GM19025 (cell line): ENCODE results near the gene CAMK2D.
"Not testable (repeated sequence)": the region's sequence is repeated elsewhere in the genome, so short reads cannot be mapped to it uniquely, and the experiment has no call there.

Experiments used
- ATAC-seq: cut with Tn5 transposase; IDR thresholded peaks from one replicate; pipeline ENCODE4 v1.9.1; 2021; ENCODE audit warnings: mild to moderate bottlenecking, low read depth, moderate library complexity; ENCODE audit not compliant: unreplicated experiment

CAMK2D gene

DNA sequence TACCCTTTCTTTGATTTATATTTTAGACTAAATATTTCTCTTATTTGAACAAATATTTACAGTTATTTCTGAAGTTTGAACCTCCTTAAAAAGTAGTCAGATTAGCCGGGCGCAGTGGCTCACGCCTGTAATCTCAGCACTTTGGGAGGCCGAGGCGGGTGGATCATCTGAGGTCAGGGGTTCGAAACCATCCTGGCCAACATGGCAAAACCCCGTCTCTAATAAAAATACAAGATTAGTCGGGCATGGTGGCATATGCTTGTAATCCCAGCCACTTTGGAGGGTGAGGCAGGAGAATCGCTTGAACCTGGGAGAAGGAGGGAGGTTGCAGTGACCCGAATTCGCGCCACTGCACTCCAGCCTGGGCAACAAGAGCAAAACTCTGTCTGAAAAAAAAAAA lies 2.4 kb upstream of the CAMK2D start:
- ATAC-seq: not testable (repeated sequence)

DNA sequence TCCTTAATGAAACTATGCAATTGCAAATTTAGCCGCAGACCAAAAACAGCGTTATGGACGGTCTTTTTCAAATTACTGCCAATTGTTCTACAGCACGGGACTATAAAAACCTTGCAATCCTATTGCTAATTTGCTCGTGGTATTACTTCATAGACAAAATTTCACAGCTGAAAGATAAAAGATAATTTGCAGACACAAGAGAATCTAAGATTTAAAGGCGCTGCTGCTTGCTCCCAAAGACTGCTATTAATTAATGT lies 1.4 kb upstream of the CAMK2D start:
- no peak for ATAC-seq

DNA sequence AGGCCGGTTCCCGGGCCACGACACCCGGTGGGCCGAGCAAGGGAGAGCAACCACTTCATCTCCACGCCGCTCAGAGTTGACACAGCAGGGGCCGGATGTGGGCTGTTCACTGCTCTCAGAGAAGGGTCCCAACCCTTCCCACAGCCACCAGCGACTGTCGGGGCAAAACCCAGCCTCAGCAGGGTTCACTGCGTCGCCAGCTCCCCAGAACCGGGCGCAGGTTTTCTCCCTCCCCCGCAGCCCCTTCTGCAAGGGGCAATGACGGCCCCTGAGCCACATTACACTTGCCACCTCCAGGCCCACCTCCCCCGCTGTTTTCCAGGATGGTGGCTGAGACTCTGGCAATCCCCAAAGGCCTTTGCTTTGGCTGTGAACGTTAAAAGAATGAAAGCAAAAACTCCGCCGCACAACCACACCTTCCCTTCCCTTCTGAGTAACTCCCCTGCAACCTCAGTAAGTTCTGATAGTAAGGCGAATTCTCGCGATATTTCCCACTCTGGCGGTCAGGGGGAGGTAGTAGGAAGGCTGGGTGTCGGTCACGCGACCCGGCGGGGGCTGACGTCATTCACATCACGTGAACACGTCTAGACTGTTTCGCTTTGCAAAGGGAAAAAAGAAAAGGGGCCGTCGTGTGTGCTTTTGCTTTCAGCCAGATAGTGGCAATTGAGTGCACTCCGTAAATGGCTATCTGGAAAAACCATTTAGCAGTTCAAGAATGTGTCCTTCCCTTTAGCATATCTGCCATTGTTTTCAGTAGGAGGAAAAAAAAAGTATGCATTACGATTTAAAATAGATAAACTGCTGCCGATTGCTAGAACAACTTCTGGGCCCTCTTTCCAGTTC lies 869 bp upstream of the CAMK2D start:
- ATAC-seq: peak; percentile 58

DNA sequence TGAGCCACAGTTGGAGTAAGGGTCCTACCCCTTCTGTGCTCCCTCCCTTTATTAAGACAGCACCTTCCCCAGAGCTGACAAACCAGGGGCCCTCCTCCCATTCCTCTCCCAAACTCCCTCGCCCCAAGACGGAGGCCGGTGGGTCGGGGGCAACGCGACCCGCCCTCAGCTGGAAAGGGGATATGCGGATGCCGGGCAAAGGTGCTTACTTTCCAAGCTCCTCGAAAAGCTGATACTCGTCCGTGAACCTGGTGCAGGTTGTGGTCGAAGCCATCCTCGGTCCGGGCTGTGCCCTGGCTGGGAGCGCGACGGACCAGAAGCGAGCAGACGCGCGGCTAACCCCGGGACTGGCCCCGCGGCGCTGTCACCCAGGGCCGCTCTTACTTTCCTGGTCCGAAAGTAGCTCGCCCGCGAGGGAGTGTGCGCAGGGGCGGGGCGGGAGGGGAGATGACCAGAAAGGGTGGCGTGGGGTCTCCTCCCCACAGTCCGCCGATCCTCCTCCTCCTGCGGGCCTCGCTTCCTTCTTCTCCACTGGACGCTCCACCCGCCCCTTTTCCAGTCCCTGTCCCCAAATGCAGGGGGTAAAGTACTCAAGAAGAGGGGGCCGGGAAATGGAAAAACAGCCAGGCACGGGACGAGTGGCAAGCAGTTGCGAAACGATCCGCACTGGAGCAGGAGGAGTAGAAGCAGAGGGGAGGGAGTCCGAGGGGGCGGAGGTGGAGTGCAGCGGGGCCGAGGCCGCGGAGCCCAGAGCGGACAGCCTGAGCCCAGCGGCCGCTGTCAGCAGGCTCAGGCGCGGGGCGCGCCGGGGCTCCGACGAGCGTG lies 531 bp downstream of the CAMK2D start:
- peak; percentile 18 for ATAC-seq

DNA sequence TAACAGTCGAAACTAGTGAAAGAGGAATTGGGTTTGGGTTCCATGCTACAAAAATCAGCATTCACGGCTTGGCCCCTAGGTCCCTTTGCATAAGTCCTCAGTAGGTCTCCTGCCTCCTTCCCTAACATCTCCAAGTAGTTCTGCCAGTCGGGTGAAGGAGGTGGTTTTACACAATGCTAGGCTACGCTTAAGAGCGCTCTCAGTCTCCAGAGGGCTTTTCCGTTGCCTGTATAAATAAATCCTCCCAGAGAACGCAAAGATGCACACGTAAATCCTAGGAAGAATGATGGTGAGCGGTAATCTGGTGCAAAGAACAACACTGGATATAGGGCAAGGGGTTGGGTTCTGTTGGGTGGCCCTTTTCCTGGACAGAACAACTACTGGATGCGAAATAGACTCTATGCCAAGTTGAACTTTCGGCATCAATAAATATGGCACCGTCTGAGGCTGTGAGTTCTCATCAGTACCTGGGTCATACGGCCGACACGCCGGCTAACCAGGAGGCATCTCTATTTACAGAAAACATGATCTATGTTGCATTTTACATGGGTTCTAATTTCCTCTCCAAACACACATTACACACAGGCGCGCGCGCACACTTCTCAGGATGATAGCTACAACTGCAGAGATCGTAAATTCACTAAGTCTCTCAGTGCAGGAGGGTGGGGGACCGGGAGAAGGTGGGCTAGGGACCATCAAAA lies 1.3 kb downstream of the CAMK2D start:
- no peak for ATAC-seq

DNA sequence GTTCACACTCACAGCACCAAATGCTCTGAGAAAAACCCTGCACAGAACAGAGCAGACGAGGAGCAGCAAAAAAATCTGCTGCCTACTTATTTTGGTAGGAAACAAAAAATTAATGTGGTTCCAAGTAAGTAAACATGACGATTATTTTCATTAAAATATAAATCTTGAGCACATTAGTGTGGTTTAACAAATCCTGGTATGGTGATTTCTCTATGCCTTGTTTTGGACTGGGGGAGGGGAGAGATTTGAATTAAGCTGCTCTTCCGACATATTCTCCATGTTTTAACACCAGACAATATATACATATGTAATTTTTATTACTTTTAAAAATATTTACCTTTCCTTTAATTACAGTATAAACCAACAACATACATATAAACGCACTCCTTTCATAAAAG lies 1.8 kb downstream of the CAMK2D start:
- ATAC-seq: no peak

DNA sequence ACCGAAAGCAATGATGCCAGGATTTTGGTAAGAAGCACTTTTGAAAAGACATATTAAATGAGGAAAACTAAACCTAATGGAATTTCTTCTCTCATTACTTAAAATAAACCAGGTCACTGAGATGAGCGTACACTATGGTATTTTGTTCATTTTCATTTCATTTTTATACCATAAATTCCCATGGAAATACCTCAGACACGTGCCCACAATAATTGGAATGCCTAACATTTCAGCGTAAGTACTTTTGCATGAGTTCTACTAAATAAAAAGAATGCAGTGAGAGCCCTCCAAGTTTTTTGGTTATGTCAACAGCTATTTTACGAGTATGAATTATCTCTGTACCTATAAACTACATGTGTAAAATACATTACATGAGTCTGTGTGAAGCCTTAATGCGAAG lies 3.2 kb downstream of the CAMK2D start:
- ATAC-seq: no peak

DNA sequence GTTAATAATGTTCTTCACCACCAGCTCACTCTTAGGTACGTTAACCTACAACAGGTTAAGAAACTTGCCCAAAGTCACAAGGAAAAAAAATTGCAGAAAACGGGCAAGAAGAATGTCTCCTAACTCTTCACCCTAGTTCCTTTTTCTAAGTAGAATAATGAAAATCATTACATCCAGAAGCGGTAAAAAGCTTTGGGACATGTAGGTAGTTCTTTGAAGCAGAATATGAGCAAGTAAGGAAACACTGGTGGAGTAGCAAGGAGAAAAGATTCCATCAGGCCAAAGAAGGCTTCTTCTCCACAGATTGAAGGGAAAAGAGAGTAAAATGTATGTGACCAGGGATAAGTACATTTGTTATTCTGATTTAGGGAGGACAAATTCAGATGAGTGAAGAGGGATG lies 4.1 kb downstream of the CAMK2D start:
- ATAC-seq: no peak

DNA sequence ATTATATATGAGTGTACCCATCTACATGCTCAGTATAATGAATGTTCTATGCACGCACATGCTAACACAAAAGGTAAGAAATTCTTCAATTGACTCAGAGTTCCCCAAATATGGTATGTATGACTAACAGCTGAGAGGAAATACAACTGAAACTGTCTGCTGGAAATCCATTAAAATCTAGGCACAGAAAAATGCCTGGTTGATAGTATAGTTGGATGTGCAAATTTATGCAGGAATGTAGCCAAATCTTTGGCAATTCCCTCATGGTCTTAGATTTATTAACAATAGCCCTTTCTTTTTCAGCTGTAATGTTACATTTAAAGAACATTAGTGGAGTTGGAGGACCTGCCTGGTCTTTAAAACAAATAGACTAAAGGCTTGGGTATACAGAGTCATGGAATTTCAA lies 5.5 kb downstream of the CAMK2D start:
- ATAC-seq: peak; percentile 62

DNA sequence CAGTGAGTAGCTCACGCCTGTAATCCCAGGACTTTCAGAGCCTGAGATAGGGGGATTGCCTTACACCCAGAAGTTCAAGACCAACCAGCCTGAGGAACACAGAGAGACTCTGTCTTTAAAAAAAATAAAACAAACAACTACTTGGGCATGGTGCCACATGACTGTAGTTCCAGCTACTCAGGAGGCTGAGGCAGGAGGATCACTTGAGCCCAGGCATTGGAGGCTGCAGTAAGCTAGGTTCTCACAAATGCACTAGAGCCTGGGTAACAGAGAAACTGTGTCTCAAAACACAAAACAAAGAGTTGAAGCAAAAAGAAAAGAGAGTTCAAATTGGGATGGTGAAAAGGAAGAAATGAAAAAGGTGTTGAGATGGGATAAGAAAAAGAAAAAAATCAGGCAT lies 10.8 kb downstream of the CAMK2D start:
- no peak for ATAC-seq

DNA sequence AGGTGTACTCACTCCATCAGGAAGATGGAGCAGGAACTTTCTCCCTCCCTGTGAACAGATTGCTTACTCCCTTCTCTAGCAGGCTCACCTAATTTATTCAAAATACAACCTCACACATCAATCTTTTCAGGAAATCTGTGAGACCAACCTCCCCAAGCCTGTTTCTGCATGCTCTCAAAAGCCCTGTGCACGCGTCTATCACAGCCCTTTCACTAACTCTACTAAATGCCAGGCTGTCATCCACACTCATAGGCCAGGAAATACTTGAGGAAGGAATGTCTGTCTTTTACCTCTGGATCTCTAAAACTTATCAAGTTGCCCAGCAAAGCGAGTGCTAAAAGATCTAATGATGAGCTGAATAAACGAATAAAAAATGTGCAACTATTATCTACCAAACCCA lies 11.2 kb downstream of the CAMK2D start:
- ATAC-seq: no peak

DNA sequence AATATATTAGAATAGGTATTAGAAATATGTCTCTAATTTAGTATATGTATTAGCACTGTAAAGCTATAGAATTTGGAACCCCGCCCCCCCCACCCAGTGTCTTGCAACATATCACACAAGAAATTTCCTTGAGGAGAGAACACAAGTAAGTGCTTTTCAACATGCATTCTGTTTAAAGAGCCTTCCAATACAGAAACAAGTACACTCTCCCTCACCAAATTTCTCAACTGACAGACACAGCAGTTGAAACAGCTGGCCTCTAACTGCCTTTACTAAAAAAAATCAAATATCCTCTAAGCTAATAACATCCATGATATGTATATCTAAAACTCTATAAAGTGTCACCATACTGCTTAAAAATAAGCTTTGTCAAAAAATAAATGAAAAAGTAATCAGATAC lies 12.4 kb downstream of the CAMK2D start:
- ATAC-seq: no peak

DNA sequence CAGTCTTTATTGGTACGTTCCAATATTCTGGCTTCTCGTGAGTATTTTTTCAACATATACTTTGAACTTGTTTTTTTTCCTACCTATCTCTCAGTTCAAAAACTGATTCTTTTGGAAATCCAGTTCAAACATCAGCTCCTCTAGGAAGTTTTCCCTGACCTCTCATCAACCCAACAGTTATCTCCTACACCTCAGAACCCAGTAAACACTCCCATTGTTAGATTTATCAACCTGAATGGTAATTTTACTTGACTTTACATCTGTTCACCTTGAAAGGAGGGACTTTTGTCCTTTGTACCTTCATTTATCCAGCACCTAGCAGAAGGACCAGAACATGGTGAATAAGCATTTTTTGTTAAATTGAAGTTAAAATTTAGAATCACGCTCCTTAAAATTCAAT lies 13.6 kb downstream of the CAMK2D start:
- ATAC-seq: no peak

DNA sequence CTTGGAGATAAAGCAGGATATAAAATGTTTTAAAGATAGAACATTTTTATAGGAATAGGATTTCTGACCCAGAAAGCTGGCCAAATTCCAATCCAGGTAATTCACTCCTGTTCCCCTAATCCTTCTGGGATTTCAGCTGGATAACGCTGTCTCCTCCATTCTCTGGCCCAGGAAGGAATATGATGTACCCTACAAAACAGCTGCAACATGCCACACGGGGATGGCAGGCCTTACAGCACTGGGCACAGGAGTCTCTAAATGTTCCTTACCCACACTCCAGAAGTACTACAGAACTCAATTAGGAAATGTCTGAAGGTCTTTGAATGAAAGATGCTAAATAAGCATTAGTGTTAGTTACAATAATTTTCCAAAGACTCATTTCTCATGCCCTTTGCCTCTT lies 15.8 kb downstream of the CAMK2D start:
- no peak for ATAC-seq

DNA sequence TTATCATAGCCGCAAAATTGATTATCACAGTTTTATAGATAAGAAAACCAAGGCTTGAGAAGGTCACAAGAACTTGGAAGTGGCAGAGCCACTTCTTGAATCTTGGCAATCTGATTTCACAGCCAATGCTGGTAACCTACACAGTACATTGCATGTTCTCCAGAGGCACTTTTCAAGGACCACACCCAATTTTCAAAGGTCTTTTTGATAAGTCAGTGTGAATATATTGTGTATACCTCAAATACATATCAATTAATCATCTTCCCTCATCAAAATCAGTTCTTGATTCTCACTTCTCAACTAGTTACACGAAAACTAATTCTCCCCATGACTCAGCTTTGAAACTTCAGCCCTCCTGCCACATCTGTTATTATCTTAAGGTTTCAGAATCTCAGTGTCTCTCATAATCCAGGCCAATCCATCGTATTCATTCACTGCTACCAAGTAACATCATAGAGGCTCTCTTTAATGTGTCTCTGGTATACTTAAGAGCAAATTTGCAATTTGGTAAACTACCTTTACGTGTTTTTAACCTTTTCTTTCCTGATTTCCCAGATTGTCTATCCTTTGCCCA lies 16.8 kb downstream of the CAMK2D start:
- ATAC-seq: no peak

DNA sequence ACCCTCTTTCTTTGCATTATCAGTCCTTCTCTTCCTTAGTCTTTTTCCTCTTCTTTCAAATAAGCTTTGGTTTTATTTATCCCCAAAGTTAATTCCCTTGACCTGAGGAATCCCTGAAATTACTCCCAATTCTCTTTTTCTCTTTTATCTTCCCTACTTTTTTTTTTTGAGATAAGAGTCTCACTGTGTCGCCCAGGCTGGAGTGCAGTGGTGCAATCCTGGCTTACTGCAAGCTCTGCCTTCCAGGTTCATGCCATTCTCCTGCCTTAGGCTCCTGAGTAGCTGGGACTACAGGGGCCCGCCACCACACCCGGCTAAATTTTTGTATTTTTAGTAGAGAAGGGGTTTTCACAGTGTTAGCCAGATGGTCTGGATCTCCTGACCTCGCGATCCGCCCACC lies 17.8 kb downstream of the CAMK2D start:
- no peak for ATAC-seq

DNA sequence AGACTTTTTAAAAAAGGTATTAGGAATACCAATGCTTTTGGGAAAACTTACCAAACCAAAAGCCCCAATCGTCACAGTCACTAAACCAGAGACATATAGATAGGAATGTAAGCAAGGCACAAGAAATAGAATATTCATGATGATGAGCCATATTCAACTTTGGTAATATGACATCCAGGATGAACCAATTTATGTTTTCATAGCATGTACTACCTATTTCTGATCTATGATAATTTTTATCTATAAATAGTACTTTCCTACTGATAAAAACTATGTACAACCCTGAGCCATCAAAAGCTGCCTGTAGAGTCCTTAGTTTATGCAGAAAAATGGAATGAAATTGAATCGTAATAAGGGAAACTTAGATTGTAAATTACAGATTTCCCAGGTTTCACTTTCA lies 18.9 kb downstream of the CAMK2D start:
- no peak for ATAC-seq

DNA sequence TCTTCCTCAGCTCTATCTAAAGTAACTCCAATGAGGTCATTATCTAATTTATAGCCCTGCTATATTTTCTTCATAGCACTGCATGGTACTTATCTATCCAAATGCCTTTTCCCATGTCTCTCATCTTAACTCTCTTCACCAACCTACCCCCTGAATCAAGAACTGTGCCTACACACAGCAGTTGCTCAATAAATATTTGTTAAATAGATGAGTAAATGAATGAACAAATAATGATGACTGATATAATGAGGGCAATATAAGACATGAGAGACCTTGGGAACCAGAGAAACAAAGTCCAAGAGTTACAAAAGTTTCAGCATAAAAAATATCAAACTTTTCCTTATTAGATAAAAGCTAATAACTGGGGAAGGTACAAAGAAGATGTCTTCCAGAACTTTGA lies 19.6 kb downstream of the CAMK2D start:
- no peak for ATAC-seq

DNA sequence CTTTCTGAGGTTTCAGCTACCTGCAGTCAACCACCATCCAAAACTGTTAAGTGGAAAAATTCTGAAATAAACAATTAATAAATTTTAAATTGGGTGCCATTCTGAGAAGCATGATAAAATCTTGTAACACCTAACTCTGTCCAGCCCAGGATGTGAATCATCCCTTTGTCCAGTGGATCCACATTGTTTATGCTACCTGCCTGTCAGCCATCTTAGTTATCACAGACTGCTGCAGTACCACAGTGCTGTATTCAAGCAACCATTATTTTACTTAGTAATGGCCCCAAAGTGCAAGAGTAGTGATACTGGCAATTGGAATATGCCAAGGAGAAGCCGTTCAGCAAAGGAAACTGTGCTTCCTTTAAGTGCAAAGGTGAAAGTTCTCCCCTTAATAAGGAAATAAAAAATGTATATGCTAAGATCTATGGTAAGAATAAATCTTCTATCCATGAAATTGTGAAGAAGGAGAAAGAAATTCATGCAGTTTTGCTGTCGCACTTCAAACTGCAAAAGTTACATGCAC lies 20.6 kb downstream of the CAMK2D start:
- ATAC-seq: no peak

DNA sequence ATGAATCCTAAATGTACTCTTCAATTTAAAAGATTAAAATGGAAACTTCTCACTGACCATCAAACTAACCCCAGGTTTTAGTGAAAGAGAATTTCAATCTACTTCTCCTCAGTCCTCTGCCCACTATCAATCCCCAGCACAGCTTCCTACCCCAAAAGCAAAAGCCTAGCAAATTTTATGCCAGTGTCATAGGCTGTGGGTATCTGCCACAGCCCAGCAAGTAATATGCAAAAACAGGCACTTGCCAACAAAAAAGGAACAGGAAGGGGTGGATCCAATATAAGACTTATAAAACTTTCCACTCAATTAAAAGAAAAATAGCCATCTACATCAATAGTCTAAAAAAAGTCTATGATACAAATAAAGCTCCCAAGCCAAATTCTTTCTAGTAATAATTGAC lies 22.3 kb downstream of the CAMK2D start:
- ATAC-seq: no peak

DNA sequence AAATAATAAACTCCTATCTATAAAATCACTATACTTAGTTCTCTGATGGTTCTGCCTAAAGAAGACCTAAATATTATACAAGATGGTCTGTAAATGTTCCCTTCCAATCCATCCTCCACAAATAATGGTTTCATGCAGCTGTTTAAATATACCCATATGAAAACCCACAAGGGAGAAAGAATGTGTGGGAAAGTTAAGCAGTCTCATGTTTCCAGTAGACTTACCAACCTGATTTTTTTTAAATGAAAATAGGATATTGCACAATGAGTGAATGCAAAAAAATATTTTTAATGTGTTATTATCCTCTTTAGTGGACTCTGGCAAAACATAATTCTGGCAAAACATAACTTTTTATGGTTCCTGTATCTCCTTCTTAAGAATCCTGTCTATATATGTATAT lies 23.3 kb downstream of the CAMK2D start:
- no peak for ATAC-seq
